Fibroblast of skin of scalp (primary cell): ENCODE measurements around the gene MFRP.

Source experiments
- DNase-seq: peaks from one replicate; pipeline ENCODE4 v3.0.0-alpha.2; 2013

MFRP gene

GRCh38 chr11:119337581-119338317, 8.8 kb downstream of the MFRP start:
- peak; percentile 94 for DNase-seq

- no peak for DNase-seq
These were observed 9.6 kb downstream of the MFRP start for GRCh38 chr11:119336744-119337469.

GRCh38 chr11:119335655-119336543, 10.6 kb downstream of the MFRP start:
- DNase-seq = no peak

GRCh38 chr11:119335091-119335654, 11.3 kb downstream of the MFRP start:
- DNase-seq = no peak

- DNase-seq = peak; percentile 98
These were observed 12.2 kb downstream of the MFRP start, which contains the start of gene RNF26 for GRCh38 chr11:119334174-119334930. TSS of gene RNF26 (plus strand) at chr11:119334527. CDS start at chr11:119335123, 596 bp downstream.

- no peak for DNase-seq
These were observed 14.3 kb downstream of the MFRP start for GRCh38 chr11:119332111-119332765.

GRCh38 chr11:119330237-119330636, 16.3 kb downstream of the MFRP start:
- DNase-seq = no peak

- no peak for DNase-seq
These were observed 17.2 kb downstream of the MFRP start for GRCh38 chr11:119329320-119329719.

- no peak for DNase-seq
These were observed 22.3 kb downstream of the MFRP start for GRCh38 chr11:119324189-119324588.

GRCh38 chr11:119323532-119324033, 22.9 kb downstream of the MFRP start:
- DNase-seq = peak; percentile 77

GRCh38 chr11:119322921-119323531, 23.5 kb downstream of the MFRP start:
- DNase-seq = no peak

GRCh38 chr11:119322360-119322739, 24.2 kb downstream of the MFRP start:
- no peak for DNase-seq

- peak; percentile 86 for DNase-seq
These were observed 25.6 kb downstream of the MFRP start for GRCh38 chr11:119320776-119321524.

GRCh38 chr11:119320240-119320775, 26.2 kb downstream of the MFRP start:
- DNase-seq = peak; percentile 89

GRCh38 chr11:119319700-119320239, 26.7 kb downstream of the MFRP start:
- DNase-seq = no peak

GRCh38 chr11:119319136-119319699, 27.3 kb downstream of the MFRP start:
- no peak for DNase-seq

GRCh38 chr11:119318240-119319135, 28.0 kb downstream of the MFRP start:
- DNase-seq = peak; percentile 74
